GM12801 (cell line): ENCODE measurements around the gene MBTPS1.

Source experiments
- TF ChIP-seq, protein P1 (sequence below): IDR thresholded peaks from one replicate; pipeline ENCODE4 v1.5.1; 2011; ENCODE audit warnings: control low read depth; ENCODE audit not compliant: insufficient read length; ENCODE audit errors: extremely low read depth

MBTPS1 gene

GRCh38 chr16:84054916-84055315, 61.8 kb downstream of the MBTPS1 start:
- TF ChIP-seq, protein P1, sequence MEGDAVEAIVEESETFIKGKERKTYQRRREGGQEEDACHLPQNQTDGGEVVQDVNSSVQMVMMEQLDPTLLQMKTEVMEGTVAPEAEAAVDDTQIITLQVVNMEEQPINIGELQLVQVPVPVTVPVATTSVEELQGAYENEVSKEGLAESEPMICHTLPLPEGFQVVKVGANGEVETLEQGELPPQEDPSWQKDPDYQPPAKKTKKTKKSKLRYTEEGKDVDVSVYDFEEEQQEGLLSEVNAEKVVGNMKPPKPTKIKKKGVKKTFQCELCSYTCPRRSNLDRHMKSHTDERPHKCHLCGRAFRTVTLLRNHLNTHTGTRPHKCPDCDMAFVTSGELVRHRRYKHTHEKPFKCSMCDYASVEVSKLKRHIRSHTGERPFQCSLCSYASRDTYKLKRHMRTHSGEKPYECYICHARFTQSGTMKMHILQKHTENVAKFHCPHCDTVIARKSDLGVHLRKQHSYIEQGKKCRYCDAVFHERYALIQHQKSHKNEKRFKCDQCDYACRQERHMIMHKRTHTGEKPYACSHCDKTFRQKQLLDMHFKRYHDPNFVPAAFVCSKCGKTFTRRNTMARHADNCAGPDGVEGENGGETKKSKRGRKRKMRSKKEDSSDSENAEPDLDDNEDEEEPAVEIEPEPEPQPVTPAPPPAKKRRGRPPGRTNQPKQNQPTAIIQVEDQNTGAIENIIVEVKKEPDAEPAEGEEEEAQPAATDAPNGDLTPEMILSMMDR: no peak

- TF ChIP-seq, protein P1: no peak
These were observed 62.5 kb downstream of the MBTPS1 start for GRCh38 chr16:84054271-84054670.

- TF ChIP-seq, protein P1: no peak
These were observed 63.5 kb downstream of the MBTPS1 start for GRCh38 chr16:84053237-84053636.

DNA sequence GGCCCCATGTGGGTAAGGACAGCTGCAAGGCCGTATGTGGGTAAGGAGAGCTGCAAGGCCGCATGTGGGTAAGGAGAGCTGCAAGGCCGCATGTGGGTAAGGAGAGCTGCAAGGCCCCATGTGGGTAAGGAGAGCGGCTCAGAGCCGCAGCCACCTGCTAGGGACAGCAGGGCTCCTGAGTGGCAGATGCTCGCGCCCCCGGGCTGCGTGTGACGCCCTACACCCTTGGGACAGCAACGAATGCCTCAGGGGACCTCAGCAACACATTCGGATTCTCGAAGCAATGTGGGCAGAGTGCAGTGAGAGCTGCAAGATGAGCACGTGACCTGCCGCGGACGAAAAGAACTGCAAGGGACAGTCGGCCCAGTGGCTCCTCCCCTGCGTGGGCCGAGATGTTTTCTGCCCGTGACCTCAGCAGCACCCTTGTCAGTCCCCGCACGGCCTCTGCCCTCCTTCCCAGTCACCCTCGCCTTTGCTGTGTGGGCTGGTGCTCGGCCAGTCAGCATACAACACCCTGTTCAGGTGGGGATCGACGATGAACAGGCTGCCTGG, 64.6 kb downstream of the MBTPS1 start:
- TF ChIP-seq, protein P1: no peak

- TF ChIP-seq, protein P1: no peak
These were observed 66.4 kb downstream of the MBTPS1 start for GRCh38 chr16:84050316-84050715.

- TF ChIP-seq, protein P1: no peak
These were observed 67.2 kb downstream of the MBTPS1 start for GRCh38 chr16:84049403-84050060.

DNA sequence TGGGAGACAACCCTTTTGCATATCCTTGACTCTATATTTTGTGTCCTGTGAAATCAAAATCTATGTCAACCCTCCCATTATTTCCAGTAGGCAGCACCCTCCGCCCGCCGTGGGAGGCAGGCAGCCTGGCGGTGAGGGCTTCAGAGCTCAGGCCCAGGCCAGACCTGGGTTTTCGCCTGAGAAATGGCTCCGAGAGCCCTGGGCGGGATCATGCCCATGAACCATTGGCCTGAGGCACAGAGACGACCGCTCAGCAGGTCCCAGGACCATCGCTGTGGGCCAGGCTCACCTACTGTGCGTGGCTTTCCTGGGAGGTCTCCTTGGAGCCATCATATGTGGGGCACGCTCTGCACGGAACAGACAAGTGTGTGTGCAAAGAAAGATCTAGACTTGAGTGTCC, 67.9 kb downstream of the MBTPS1 start:
- TF ChIP-seq, protein P1: no peak
